H1 (cell line): ENCODE results near the gene PCID2. TPM values are rescaled to one million over a fixed set of nuclear protein-coding genes. Genes with fewer than 3 reads are reported as not detected.

Experiments used
- CHD2 ChIP-seq: IDR thresholded peaks from 2 replicates; pipeline ENCODE4 v1.6.1; 2012; ENCODE audit warnings: low read length, improper control_type of control experiment
- SIN3A ChIP-seq, 2 experiments: IDR thresholded peaks in 1 of 2; conservative IDR thresholded peaks in 1 of 2; 2 replicates each; pipeline ENCODE4 v1.6.1; 2011 to 2012; ENCODE audit warnings: low read length in 2 of 2, improper control_type of control experiment in 1 of 2, low read depth in 1 of 2, mild to moderate bottlenecking in 1 of 2
- polyA plus RNA-seq, 7 experiments: library from polyadenylated mRNA; depleted of rRNA in 3 of 7; stranded (reverse) in 5 of 7; unstranded in 2 of 7; fragments of >200 nt in 5 of 7; fragments of 200-250 nt in 2 of 7; gene quantifications; 1 replicate in 5 of 7; 2 replicates in 1 of 7; 4 replicates in 1 of 7; pipeline versions ENCODE4 v1.2.1 to v1.2.3, GENCODE V29; 2011 to 2013; ENCODE audit warnings: missing spikeins in 2 of 7, mixed read lengths in 2 of 7
- total RNA-seq: library from RNA; stranded (reverse); fragmentation: NEBNext Ultra II Directional; extraction: Animal tissue kit (Norgen Biotek cat#: 25700); gene quantifications from 2 replicates; pipeline ENCODE4 v1.2.1, GENCODE V29; 2021

Gene PCID2
- total and polyA plus RNA-seq, 2 of the 8 experiments (the other 6 are each of a cell fraction or from before 2014, with no cell fraction given): 72.4 to 72.8 TPM

- TF ChIP-seq CHD2 (no peak), SIN3A (conservative IDR thresholded peaks at IDR 0.05 in 1 of 2, IDR thresholded peaks at IDR 0.05 in 1 of 2; ENCODE audit: low read depth in 1 of 2, low read length in 2 of 2) (no peak)
These were observed 53.3 kb downstream of the PCID2 start (continued) for GRCh38 chr13:113155201-113155600.
